K562 (cell line): ENCODE results near the gene HPCAL1.

Experiments
- BMI1 ChIP-seq: fragments of 150-350 bp; IDR thresholded peaks from 2 replicates; pipeline ENCODE4 v1.6.1; 2014; ENCODE audit warnings: low read length
- CTCF ChIP-seq, 3 experiments: IDR thresholded peaks in 2 of 3; conservative IDR thresholded peaks in 1 of 3; 2 replicates each; pipeline ENCODE4 v1.5.1; 2011 to 2012; ENCODE audit warnings: low read length in 3 of 3, mild to moderate bottlenecking in 3 of 3, control low read depth in 2 of 3, improper control_type of control experiment in 1 of 3, inconsistent platforms in 1 of 3, low read depth in 1 of 3, mixed read lengths in 1 of 3, moderate library complexity in 1 of 3; ENCODE audit not compliant: insufficient read depth in 2 of 3
- PHF8 ChIP-seq: fragments of 200-600 bp; sonication (generic); IDR thresholded peaks from 2 replicates; pipeline ENCODE4 v1.6.1; 2012; ENCODE audit warnings: mixed run types, mild to moderate bottlenecking, inconsistent platforms, low read length, moderate library complexity, borderline replicate concordance
- POLR2AphosphoS5 ChIP-seq: IDR thresholded peaks from 2 replicates; pipeline ENCODE4 v1.6.1; 2011; ENCODE audit warnings: mild to moderate bottlenecking, low read depth, low read length, moderate library complexity; ENCODE audit not compliant: control insufficient read depth, insufficient read depth
- REST ChIP-seq, 2 experiments: fragments of 450-650 bp; formaldehyde crosslinking in 1 of 2; IDR thresholded peaks; 2 replicates each; pipeline versions ENCODE4 v1.4.0 to v1.6.1; 2014 to 2020; ENCODE audit warnings: mild to moderate bottlenecking in 2 of 2, borderline replicate concordance in 1 of 2, low read depth in 1 of 2
- RNF2 ChIP-seq: sonication (generic); IDR thresholded peaks from 2 replicates; pipeline ENCODE4 v1.6.1; 2016
- SMAD1 ChIP-seq: fragments of 150-350 bp; IDR thresholded peaks from 2 replicates; pipeline ENCODE4 v1.6.1; 2014; ENCODE audit warnings: low read length, low read depth; ENCODE audit not compliant: partially characterized antibody
- SOX6 ChIP-seq: fragments of 450-650 bp; IDR thresholded peaks from 2 replicates; pipeline ENCODE4 v1.6.1; 2014; ENCODE audit warnings: mild to moderate bottlenecking
- ZNF124 ChIP-seq: sonication (generic); formaldehyde crosslinking; IDR thresholded peaks from 2 replicates; pipeline ENCODE4 v1.8.1; 2022; ENCODE audit warnings: missing genetic modification reagents
- TF ChIP-seq, protein P1 (sequence below): fragments of 250-450 bp; sonication (Bioruptor Pico); IDR thresholded peaks from 2 replicates; pipeline ENCODE4 v1.9.0; 2021; ENCODE audit warnings: mild to moderate bottlenecking

DNA sequence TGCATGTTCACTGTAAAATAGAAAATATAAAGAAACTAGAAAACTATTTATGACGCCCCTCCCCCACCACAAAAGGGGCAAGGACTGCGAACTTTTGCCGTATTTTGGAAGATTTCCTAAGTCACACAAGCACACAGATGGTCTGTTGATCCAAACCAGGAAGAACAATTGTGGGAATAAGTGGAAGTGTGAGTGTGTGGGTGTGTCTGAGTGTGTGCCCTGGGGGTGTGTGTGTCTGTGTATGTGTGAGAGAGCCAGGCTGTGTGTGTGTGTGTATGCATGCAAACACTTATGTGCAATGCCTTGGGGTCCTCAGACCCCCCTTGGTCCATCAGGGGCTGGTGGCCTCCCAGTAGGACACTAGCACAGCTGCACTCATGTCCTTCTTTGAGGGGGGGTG lies 43.1 kb downstream of the HPCAL1 start:
- TF ChIP-seq ZNF124 (CRISPR knock-in tag) (no peak), RNF2 (no peak), CTCF (IDR thresholded peaks at IDR 0.05 in 2 of 3, conservative IDR thresholded peaks at IDR 0.05 in 1 of 3; ENCODE audit: insufficient read depth in 2 of 3, low read depth in 1 of 3, low read length in 3 of 3) (no peak), SMAD1 (no peak), SOX6 (no peak), PHF8 (no peak), POLR2AphosphoS5 (no peak), BMI1 (no peak), REST (IDR thresholded peaks at IDR 0.05; ENCODE audit: borderline replicate concordance) (no peak), REST (CRISPR knock-in tag; IDR thresholded peaks at IDR 0.05; ENCODE audit: low read depth) (no peak)
- TF ChIP-seq, protein P1, sequence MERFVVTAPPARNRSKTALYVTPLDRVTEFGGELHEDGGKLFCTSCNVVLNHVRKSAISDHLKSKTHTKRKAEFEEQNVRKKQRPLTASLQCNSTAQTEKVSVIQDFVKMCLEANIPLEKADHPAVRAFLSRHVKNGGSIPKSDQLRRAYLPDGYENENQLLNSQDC (CRISPR knock-in tag): no peak
